MCF 10A (cell line): ENCODE measurements around the gene KDM6A. TPM values are rescaled to one million over a fixed set of nuclear protein-coding genes. Genes with fewer than 3 reads are reported as not detected.
"Not testable (repeated sequence)": the region's sequence is repeated elsewhere in the genome, so short reads cannot be mapped to it uniquely, and the experiment has no call there.

Source experiments
- BruUV-seq: library from RNA; stranded (reverse); fragments of 400-500 nt; replicated peaks from 2 replicates; lab custom pipeline; 2021; lab: Mats Ljungman, UMichigan
- CTCF ChIA-PET: fragments of 300-600 bp; sonication (Branson Sonifier 250); formaldehyde crosslinking; extraction: SDS; loops from one replicate; lab custom pipeline; 2021; ENCODE audit warnings: antibody characterized with exemption, inconsistent platforms; lab: Yijun Ruan, JAX
- POLR2A ChIA-PET: fragments of 300-600, 350-650 bp; sonication (Branson Sonifier 250); formaldehyde crosslinking; extraction: SDS; loops from one replicate; lab custom pipeline; 2020; ENCODE audit warnings: antibody characterized with exemption, inconsistent platforms; lab: Yijun Ruan, JAX
- DNase-seq: peaks from one replicate; pipeline ENCODE4 v3.0.0-alpha.2; 2018; ENCODE audit not compliant: unreplicated experiment
- H3K27ac Mint-ChIP-seq: one replicate; pipeline ENCODE4 v1.8.0; 2022; ENCODE audit warnings: mild to moderate bottlenecking, low read depth, mixed read lengths; ENCODE audit not compliant: unreplicated experiment
- H3K27me3 Mint-ChIP-seq: one replicate; pipeline ENCODE4 v1.8.0; 2022; ENCODE audit warnings: mixed read lengths; ENCODE audit not compliant: insufficient read depth, unreplicated experiment
- H3K36me3 Mint-ChIP-seq: one replicate; pipeline ENCODE4 v1.8.0; 2022; ENCODE audit warnings: mild to moderate bottlenecking, moderate library complexity, mixed read lengths; ENCODE audit not compliant: insufficient read depth, unreplicated experiment
- H3K4me1 Mint-ChIP-seq: one replicate; pipeline ENCODE4 v1.8.0; 2022; ENCODE audit warnings: mixed read lengths; ENCODE audit not compliant: insufficient read depth, unreplicated experiment
- H3K4me3 Mint-ChIP-seq: one replicate; pipeline ENCODE4 v1.8.0; 2022; ENCODE audit warnings: mild to moderate bottlenecking, moderate library complexity, mixed read lengths; ENCODE audit not compliant: unreplicated experiment
- H3K9me3 Mint-ChIP-seq: one replicate; pipeline ENCODE4 v1.8.0; 2022; ENCODE audit warnings: mixed read lengths; ENCODE audit not compliant: unreplicated experiment
- CTCF ChIP-seq: fragments of 200-600 bp; IDR thresholded peaks from one replicate; pipeline ENCODE4 v1.8.0; 2022; ENCODE audit warnings: antibody characterized with exemption, mild to moderate bottlenecking; ENCODE audit not compliant: unreplicated experiment
- intact Hi-C: fragments of 100-400 bp; cut with micrococcal nuclease; formaldehyde crosslinking; loops from 2 replicates; pipeline ENCODE4 v1.14.1; 2022
- total RNA-seq: library from RNA; stranded (reverse); gene quantifications from 2 replicates; pipeline ENCODE4 v1.2.3, GENCODE V29; 2022

Gene KDM6A
- total RNA-seq, 1 experiment from 2014 or later = 31.8 TPM

GRCh38 chrX:45134315-45134731, 261.3 kb downstream of the KDM6A start:
- H3K9me3 Mint-ChIP-seq = peaks cover 7% of the 10 kb centered on the region
- POLR2A ChIA-PET = interaction anchor here (0.5 kb wide), 1 partner anchor 956 kb away, joined by 3 read pairs; no protein-coding TSS in a partner anchor

GRCh38 chrX:45134775-45135174, 261.8 kb downstream of the KDM6A start:
- no peak for TF ChIP-seq CTCF
- ChIA-PET CTCF (interaction anchor here (0.6 kb wide), 1 partner anchor 53 kb away, joined by 4 read pairs; no protein-coding TSS in a partner anchor), POLR2A (interaction anchor here (0.5 kb wide), 1 partner anchor 957 kb away, joined by 3 read pairs; no protein-coding TSS in a partner anchor)
- DNase-seq = no peak
- Mint-ChIP-seq H3K27me3 (peaks cover 20% of the 10 kb centered on the region), H3K9me3 (peaks cover 7% of the 10 kb centered on the region), H3K4me1 (no peaks in the 10 kb centered on the region), H3K27ac (no peak overlapping the region), H3K4me3 (no peak overlapping the region), H3K36me3 (peaks cover 5% of the 10 kb centered on the region)
- no TSS peak for BruUV-seq
- intact Hi-C loops = no loop called here

More at GRCh38 chrX:45134315-45134731, 261.3 kb downstream of the KDM6A start:
- peaks cover 5% of the 10 kb centered on the region for H3K36me3 Mint-ChIP-seq
- no peak for DNase-seq
- H3K27ac Mint-ChIP-seq = no peak overlapping the region
- H3K4me1 Mint-ChIP-seq = no peaks in the 10 kb centered on the region
- peaks cover 16% of the 10 kb centered on the region for H3K27me3 Mint-ChIP-seq
- intact Hi-C loops = no loop called here
- CTCF ChIA-PET = interaction anchor here (0.6 to 1.0 kb wide), 2 partner anchors 53 to 1176 kb away, joined by 4 read pairs; no protein-coding TSS in a partner anchor
- no peak for TF ChIP-seq CTCF
- H3K4me3 Mint-ChIP-seq = no peak overlapping the region
- BruUV-seq = no TSS peak

GRCh38 chrX:45135391-45136075, 262.5 kb downstream of the KDM6A start:
- intact Hi-C loops, DNase-seq, H3K36me3 Mint-ChIP-seq, CTCF ChIA-PET, H3K4me3 Mint-ChIP-seq, H3K4me1 Mint-ChIP-seq, H3K9me3 Mint-ChIP-seq, POLR2A ChIA-PET, H3K27ac Mint-ChIP-seq, BruUV-seq: not testable (repeated sequence)
- H3K27me3 Mint-ChIP-seq = peaks cover 25% of the 10 kb centered on the region

GRCh38 chrX:45137531-45137930, 264.5 kb downstream of the KDM6A start:
- intact Hi-C loops = no loop called here
- peaks cover 7% of the 10 kb centered on the region for H3K9me3 Mint-ChIP-seq
- H3K27me3 Mint-ChIP-seq = peaks cover 45% of the 10 kb centered on the region
- TF ChIP-seq CTCF = no peak
- BruUV-seq = no TSS peak
- no peak overlapping the region for H3K4me3 Mint-ChIP-seq
- H3K27ac Mint-ChIP-seq = no peak overlapping the region
- H3K36me3 Mint-ChIP-seq = no peaks in the 10 kb centered on the region
- ChIA-PET POLR2A (interaction anchor here (0.6 kb wide), 1 partner anchor 298 kb away, joined by 4 read pairs; no protein-coding TSS in a partner anchor), CTCF (no interaction called here)
- no peaks in the 10 kb centered on the region for H3K4me1 Mint-ChIP-seq
- DNase-seq = no peak
